ENCODE measurements around the gene PPM1N.

DNA sequence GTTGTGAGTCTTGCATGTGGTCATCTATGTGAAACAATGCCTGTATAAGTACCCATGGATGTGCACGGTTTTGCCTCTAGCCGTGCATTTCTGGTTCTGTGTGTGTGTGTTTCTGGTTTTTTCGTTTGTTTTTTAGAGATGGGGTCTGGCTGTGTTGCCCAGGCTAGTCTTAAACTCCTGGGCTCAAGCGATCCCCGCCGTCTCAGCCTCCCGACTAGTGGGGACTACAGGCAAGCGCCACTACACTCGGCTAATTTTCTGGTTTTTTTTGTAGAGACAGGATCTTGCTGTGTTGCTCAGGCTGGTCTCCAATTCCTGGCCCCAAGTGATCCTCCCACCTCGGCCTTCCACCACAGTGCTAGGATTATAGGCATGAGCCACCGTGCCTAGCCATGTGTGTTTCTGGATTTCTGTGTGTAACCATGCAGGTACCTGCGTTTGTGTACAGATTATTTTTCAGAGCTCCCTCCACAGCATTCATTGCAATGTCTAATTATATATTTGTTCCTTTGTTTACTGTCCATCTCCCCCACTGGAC is 46.3 kb upstream of the PPM1N start:
- TF ChIP-seq, protein P1, sequence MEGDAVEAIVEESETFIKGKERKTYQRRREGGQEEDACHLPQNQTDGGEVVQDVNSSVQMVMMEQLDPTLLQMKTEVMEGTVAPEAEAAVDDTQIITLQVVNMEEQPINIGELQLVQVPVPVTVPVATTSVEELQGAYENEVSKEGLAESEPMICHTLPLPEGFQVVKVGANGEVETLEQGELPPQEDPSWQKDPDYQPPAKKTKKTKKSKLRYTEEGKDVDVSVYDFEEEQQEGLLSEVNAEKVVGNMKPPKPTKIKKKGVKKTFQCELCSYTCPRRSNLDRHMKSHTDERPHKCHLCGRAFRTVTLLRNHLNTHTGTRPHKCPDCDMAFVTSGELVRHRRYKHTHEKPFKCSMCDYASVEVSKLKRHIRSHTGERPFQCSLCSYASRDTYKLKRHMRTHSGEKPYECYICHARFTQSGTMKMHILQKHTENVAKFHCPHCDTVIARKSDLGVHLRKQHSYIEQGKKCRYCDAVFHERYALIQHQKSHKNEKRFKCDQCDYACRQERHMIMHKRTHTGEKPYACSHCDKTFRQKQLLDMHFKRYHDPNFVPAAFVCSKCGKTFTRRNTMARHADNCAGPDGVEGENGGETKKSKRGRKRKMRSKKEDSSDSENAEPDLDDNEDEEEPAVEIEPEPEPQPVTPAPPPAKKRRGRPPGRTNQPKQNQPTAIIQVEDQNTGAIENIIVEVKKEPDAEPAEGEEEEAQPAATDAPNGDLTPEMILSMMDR (IDR thresholded peaks at IDR 0.05): no peak
- TF ChIP-seq POLR2A (IDR thresholded peaks at IDR 0.05): no peak

All from testis (tissue), 2 donors.